DND-41 (cell line): ENCODE measurements around the gene HMX1.

Experiments used
- CTCF ChIP-seq: IDR thresholded peaks from 2 replicates; pipeline ENCODE4 v1.5.1; 2012; ENCODE audit warnings: borderline replicate concordance, low read length, moderate library complexity, mild to moderate bottlenecking; ENCODE audit not compliant: poor library complexity, severe bottlenecking; ENCODE audit errors: extremely low read depth
- EZH2 ChIP-seq: IDR thresholded peaks from 3 replicates; pipeline ENCODE4 v1.6.1; 2012; ENCODE audit warnings: borderline replicate concordance, low read depth, mild to moderate bottlenecking, moderate library complexity, low read length, inconsistent platforms; ENCODE audit not compliant: severe bottlenecking

- TF ChIP-seq CTCF (no peak), EZH2 (no peak)
These were observed 20.8 kb downstream of the HMX1 start for GRCh38 chr4:8850830-8851188.
